ENCODE measurements around the gene GLYR1.
"Not testable (repeated sequence)": the region's sequence is repeated elsewhere in the genome, so short reads cannot be mapped to it uniquely, and the experiment has no call there.

Gene GLYR1

GRCh38 chr16:4787627-4788482 is 59.2 kb downstream of the GLYR1 start, which contains the start of gene SEPTIN12:
TSS of gene SEPTIN12 (minus strand) at chr16:4788345. CDS start at chr16:4787645, 700 bp downstream.
- no peak for DNase-seq

GRCh38 chr16:4787068-4787467 is 60.0 kb downstream of the GLYR1 start:
- DNase-seq, result no peak

GRCh38 chr16:4785758-4786433 is 61.2 kb downstream of the GLYR1 start:
- no peak for DNase-seq

GRCh38 chr16:4784444-4784987 is 62.6 kb downstream of the GLYR1 start:
- not testable (repeated sequence) for DNase-seq

- no peak for DNase-seq
These were observed 63.1 kb downstream of the GLYR1 start for GRCh38 chr16:4783951-4784336.

- DNase-seq, result no peak
These were observed 63.7 kb downstream of the GLYR1 start for GRCh38 chr16:4783251-4783950.

- no peak for DNase-seq
These were observed 66.9 kb downstream of the GLYR1 start for GRCh38 chr16:4780235-4780634.

GRCh38 chr16:4778050-4778392 is 69.1 kb downstream of the GLYR1 start:
- no peak for DNase-seq

- DNase-seq, result no peak
These were observed 69.6 kb downstream of the GLYR1 start for GRCh38 chr16:4777339-4778049.

- DNase-seq, result no peak
These were observed 70.9 kb downstream of the GLYR1 start for GRCh38 chr16:4776141-4776705.

GRCh38 chr16:4775005-4775404 is 72.1 kb downstream of the GLYR1 start:
- no peak for DNase-seq

GRCh38 chr16:4772351-4772750 is 74.7 kb downstream of the GLYR1 start:
- no peak for DNase-seq

- DNase-seq, result no peak
These were observed 75.4 kb downstream of the GLYR1 start for GRCh38 chr16:4771646-4772045.

- no peak for DNase-seq
These were observed 77.8 kb downstream of the GLYR1 start for GRCh38 chr16:4769306-4769638.

- DNase-seq, result peak; percentile 72
These were observed 78.4 kb downstream of the GLYR1 start for GRCh38 chr16:4768549-4769305.

GRCh38 chr16:4767872-4768548 is 79.1 kb downstream of the GLYR1 start:
- DNase-seq, result no peak

GRCh38 chr16:4766875-4767628 is 80.0 kb downstream of the GLYR1 start, which contains the start of gene ZNF500:
TSS of gene ZNF500 (minus strand) at chr16:4767162. CDS start at chr16:4765978, 1,184 bp downstream.
- peak; percentile 92 for DNase-seq

GRCh38 chr16:4765511-4766474 is 81.3 kb downstream of the GLYR1 start:
- DNase-seq, result no peak

GRCh38 chr16:4763791-4764190 is 83.3 kb downstream of the GLYR1 start:
- DNase-seq, result no peak
